Astrocyte (in vitro differentiated cells and primary cell): ENCODE data around the gene KCNK10. TPM values are rescaled to one million over a fixed set of nuclear protein-coding genes. Genes with fewer than 3 reads are reported as not detected.

Source experiments
- DNase-seq: peaks from one replicate; pipeline ENCODE4 v3.0.0-alpha.2; 2010; ENCODE audit warnings: low read depth
- FAIRE-seq: peaks from 2 replicates; lab custom pipeline; 2011; peaks lifted over from hg19 to GRCh38; lab: Jason Lieb, UNC
- H2AFZ ChIP-seq: 2 replicates; pipeline ENCODE4 v1.6.0; 2012; ENCODE audit warnings: low read depth, low read length, inconsistent platforms
- H3K27ac ChIP-seq: 2 replicates; pipeline ENCODE4 v1.5.1; 2011; ENCODE audit warnings: low read depth, low read length, inconsistent platforms
- H3K27me3 ChIP-seq: 2 replicates; pipeline ENCODE4 v1.6.0; 2011; ENCODE audit warnings: low read length, inconsistent platforms; ENCODE audit not compliant: insufficient read depth
- H3K36me3 ChIP-seq: 2 replicates; pipeline ENCODE4 v1.5.1; 2011; ENCODE audit warnings: low read length, inconsistent platforms; ENCODE audit not compliant: insufficient read depth
- H3K4me1 ChIP-seq: 2 replicates; pipeline ENCODE4 v1.5.1; 2011; ENCODE audit warnings: low read length, inconsistent platforms; ENCODE audit not compliant: insufficient read depth
- H3K4me2 ChIP-seq: 2 replicates; pipeline ENCODE4 v1.6.0; 2012; ENCODE audit warnings: low read length, inconsistent platforms
- H3K4me3 ChIP-seq: 2 replicates; pipeline ENCODE4 v1.5.1; 2011; ENCODE audit warnings: low read depth, mild to moderate bottlenecking, low read length, inconsistent platforms; ENCODE audit not compliant: insufficient read depth
- H3K79me2 ChIP-seq: 2 replicates; pipeline ENCODE4 v1.6.0; 2012; ENCODE audit warnings: mild to moderate bottlenecking, low read length, inconsistent platforms; ENCODE audit not compliant: insufficient read depth
- H3K9ac ChIP-seq: 2 replicates; pipeline ENCODE4 v1.6.0; 2012; ENCODE audit warnings: mild to moderate bottlenecking, low read length, inconsistent platforms
- H3K9me3 ChIP-seq: 2 replicates; pipeline ENCODE4 v1.5.1; 2012; ENCODE audit warnings: low read depth, mild to moderate bottlenecking, low read length, inconsistent platforms; ENCODE audit not compliant: insufficient read depth
- H4K20me1 ChIP-seq: 2 replicates; pipeline ENCODE4 v1.6.0; 2012; ENCODE audit warnings: low read length, inconsistent platforms; ENCODE audit not compliant: insufficient read depth
- H3K27ac Mint-ChIP-seq: one replicate; pipeline ENCODE4 v1.8.0; 2021; ENCODE audit warnings: mild to moderate bottlenecking, mixed read lengths; ENCODE audit not compliant: unreplicated experiment
- H3K27me3 Mint-ChIP-seq: one replicate; pipeline ENCODE4 v1.8.0; 2021; ENCODE audit warnings: low read depth, mixed read lengths; ENCODE audit not compliant: unreplicated experiment
- H3K36me3 Mint-ChIP-seq: one replicate; pipeline ENCODE4 v1.8.0; 2021; ENCODE audit warnings: low read depth, mixed read lengths; ENCODE audit not compliant: unreplicated experiment
- H3K4me1 Mint-ChIP-seq: one replicate; pipeline ENCODE4 v1.8.0; 2021; ENCODE audit warnings: low read depth, mixed read lengths; ENCODE audit not compliant: unreplicated experiment
- H3K4me3 Mint-ChIP-seq: one replicate; pipeline ENCODE4 v1.8.0; 2021; ENCODE audit warnings: mild to moderate bottlenecking, moderate library complexity, mixed read lengths; ENCODE audit not compliant: unreplicated experiment
- H3K9me3 Mint-ChIP-seq: one replicate; pipeline ENCODE4 v1.8.0; 2021; ENCODE audit warnings: mild to moderate bottlenecking, mixed read lengths; ENCODE audit not compliant: unreplicated experiment
- CTCF ChIP-seq: IDR thresholded peaks from 2 replicates; pipeline ENCODE4 v1.5.1; 2011; ENCODE audit warnings: low read depth, mild to moderate bottlenecking, inconsistent platforms, low read length, moderate library complexity; ENCODE audit not compliant: insufficient read depth
- EZH2 ChIP-seq: IDR thresholded peaks from 2 replicates; pipeline ENCODE4 v1.6.1; 2012; ENCODE audit warnings: mild to moderate bottlenecking, low read length, inconsistent platforms; ENCODE audit not compliant: insufficient read depth
- total RNA-seq: library from RNA; stranded (reverse); gene quantifications from 2 replicates; pipeline ENCODE4 v1.2.1, GENCODE V29; 2021

The KCNK10 gene
- total RNA-seq, 1 donor from 2014 or later: 0.14 TPM

- Histone ChIP-seq H4K20me1 (no peaks in the 10 kb centered on the region), H3K27me3 (no peaks in the 10 kb centered on the region), H2AFZ (no peak overlapping the region), H3K4me1 (no peaks in the 10 kb centered on the region), H3K9me3 (no peaks in the 10 kb centered on the region), H3K79me2 (no peaks in the 10 kb centered on the region), H3K27ac (no peak overlapping the region), H3K4me3 (no peak overlapping the region), H3K36me3 (no peaks in the 10 kb centered on the region), H3K4me2 (no peak overlapping the region), H3K9ac (no peak overlapping the region)
- no peak overlapping the region for H3K4me3 Mint-ChIP-seq
- DNase-seq (no peak), FAIRE-seq (no peak)
- no peak overlapping the region for H3K27ac Mint-ChIP-seq
- H3K27me3 Mint-ChIP-seq: no peaks in the 10 kb centered on the region
- no peak for TF ChIP-seq EZH2
- TF ChIP-seq CTCF: no peak
- H3K9me3 Mint-ChIP-seq: peaks cover 8% of the 10 kb centered on the region
- H3K4me1 Mint-ChIP-seq: peaks cover 4% of the 10 kb centered on the region
- H3K36me3 Mint-ChIP-seq: peaks cover 2% of the 10 kb centered on the region
Observed at GRCh38 chr14:88232771-88233170, 90.3 kb downstream of the KCNK10 start.

- TF ChIP-seq EZH2 (no peak), CTCF (no peak)
- Mint-ChIP-seq H3K9me3 (peaks cover 8% of the 10 kb centered on the region), H3K27ac (no peak overlapping the region), H3K27me3 (no peaks in the 10 kb centered on the region), H3K4me3 (no peak overlapping the region), H3K4me1 (peaks cover 4% of the 10 kb centered on the region), H3K36me3 (peaks cover 2% of the 10 kb centered on the region)
- Histone ChIP-seq H3K9ac (no peak overlapping the region), H2AFZ (no peak overlapping the region), H3K79me2 (no peaks in the 10 kb centered on the region), H3K36me3 (no peaks in the 10 kb centered on the region), H3K4me1 (no peaks in the 10 kb centered on the region), H3K9me3 (no peaks in the 10 kb centered on the region), H4K20me1 (no peaks in the 10 kb centered on the region), H3K4me2 (no peak overlapping the region), H3K27ac (no peak overlapping the region), H3K27me3 (no peaks in the 10 kb centered on the region), H3K4me3 (no peak overlapping the region)
- DNase-seq (no peak), FAIRE-seq (no peak)
Observed at GRCh38 chr14:88231603-88232002, 91.5 kb downstream of the KCNK10 start.

- no peaks in the 10 kb centered on the region for H3K4me1 ChIP-seq
- no peaks in the 10 kb centered on the region for H3K27me3 Mint-ChIP-seq
- H3K9me3 Mint-ChIP-seq: no peaks in the 10 kb centered on the region
- no peaks in the 10 kb centered on the region for H3K9me3 ChIP-seq
- H3K4me2 ChIP-seq: no peak overlapping the region
- H3K79me2 ChIP-seq: no peaks in the 10 kb centered on the region
- H3K36me3 Mint-ChIP-seq: no peaks in the 10 kb centered on the region
- H3K9ac ChIP-seq: no peak overlapping the region
- peaks cover 13% of the 10 kb centered on the region for H3K4me1 Mint-ChIP-seq
- H3K36me3 ChIP-seq: no peaks in the 10 kb centered on the region
- H4K20me1 ChIP-seq: no peaks in the 10 kb centered on the region
- TF ChIP-seq CTCF (no peak), EZH2 (no peak)
- H2AFZ ChIP-seq: no peak overlapping the region
- H3K27me3 ChIP-seq: no peaks in the 10 kb centered on the region
- no peak overlapping the region for H3K4me3 ChIP-seq
- H3K27ac Mint-ChIP-seq: no peak overlapping the region
- no peak overlapping the region for H3K4me3 Mint-ChIP-seq
- DNase-seq: no peak
- no peak for FAIRE-seq
- no peak overlapping the region for H3K27ac ChIP-seq
Observed at GRCh38 chr14:88229428-88229827, 93.6 kb downstream of the KCNK10 start.
